ENCODE measurements around the gene PRKG1. TPM values are rescaled to one million over a fixed set of nuclear protein-coding genes. Genes with fewer than 3 reads are reported as not detected.

The PRKG1 gene
- polyA plus RNA-seq, 1 donor (not counting 4 experiments of a cell fraction or from before 2014, with no cell fraction given) = 0.24 TPM

GRCh38 chr10:51783941-51784340, 709.7 kb downstream of the PRKG1 start:
- H3K9ac ChIP-seq (ENCODE audit: control insufficient read depth, extremely low read depth, insufficient read depth, low read length) = no peak overlapping the region
- no peak for TF ChIP-seq EZH2 (IDR thresholded peaks at IDR 0.05; ENCODE audit: low read length)
- TF ChIP-seq, protein P1, sequence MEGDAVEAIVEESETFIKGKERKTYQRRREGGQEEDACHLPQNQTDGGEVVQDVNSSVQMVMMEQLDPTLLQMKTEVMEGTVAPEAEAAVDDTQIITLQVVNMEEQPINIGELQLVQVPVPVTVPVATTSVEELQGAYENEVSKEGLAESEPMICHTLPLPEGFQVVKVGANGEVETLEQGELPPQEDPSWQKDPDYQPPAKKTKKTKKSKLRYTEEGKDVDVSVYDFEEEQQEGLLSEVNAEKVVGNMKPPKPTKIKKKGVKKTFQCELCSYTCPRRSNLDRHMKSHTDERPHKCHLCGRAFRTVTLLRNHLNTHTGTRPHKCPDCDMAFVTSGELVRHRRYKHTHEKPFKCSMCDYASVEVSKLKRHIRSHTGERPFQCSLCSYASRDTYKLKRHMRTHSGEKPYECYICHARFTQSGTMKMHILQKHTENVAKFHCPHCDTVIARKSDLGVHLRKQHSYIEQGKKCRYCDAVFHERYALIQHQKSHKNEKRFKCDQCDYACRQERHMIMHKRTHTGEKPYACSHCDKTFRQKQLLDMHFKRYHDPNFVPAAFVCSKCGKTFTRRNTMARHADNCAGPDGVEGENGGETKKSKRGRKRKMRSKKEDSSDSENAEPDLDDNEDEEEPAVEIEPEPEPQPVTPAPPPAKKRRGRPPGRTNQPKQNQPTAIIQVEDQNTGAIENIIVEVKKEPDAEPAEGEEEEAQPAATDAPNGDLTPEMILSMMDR (optimal IDR thresholded peaks at IDR 0.05 in 1 of 3, IDR thresholded peaks at IDR 0.05 in 1 of 3, conservative IDR thresholded peaks at IDR 0.05 in 1 of 3; ENCODE audit: extremely low read depth in 1 of 3, insufficient read depth in 2 of 3, low read length in 3 of 3) = no peak
- no peak overlapping the region for H3K4me3 ChIP-seq (ENCODE audit: control insufficient read depth in 2 of 3, extremely low read depth in 1 of 3, insufficient read depth in 2 of 3, low read depth in 1 of 3, low read length in 3 of 3)
- DNase-seq (ENCODE audit: low read depth, low spot score) (no peak), FAIRE-seq (no peak)
- H3K9me3 ChIP-seq (ENCODE audit: control insufficient read depth, low read depth, low read length) = no peaks in the 10 kb centered on the region
- no peak overlapping the region for H2AFZ ChIP-seq (ENCODE audit: control insufficient read depth, low read length)
- no peak overlapping the region for H3K4me2 ChIP-seq (ENCODE audit: control insufficient read depth, extremely low read depth, insufficient read depth, low read depth, low read length)
- no peaks in the 10 kb centered on the region for H3K9me1 ChIP-seq (ENCODE audit: control insufficient read depth, extremely low read depth, insufficient read depth, low read length)
- no peak overlapping the region for H3K27ac ChIP-seq (ENCODE audit: control insufficient read depth, insufficient read depth, low read length)
- no peaks in the 10 kb centered on the region for H4K20me1 ChIP-seq (ENCODE audit: control insufficient read depth, extremely low read depth, insufficient read depth, low read length)
- no peaks in the 10 kb centered on the region for H3K27me3 ChIP-seq (ENCODE audit: control insufficient read depth, extremely low read depth, insufficient read depth, low read length)
- no peaks in the 10 kb centered on the region for H3K79me2 ChIP-seq (ENCODE audit: control insufficient read depth, insufficient read depth, low read length)
- no peaks in the 10 kb centered on the region for H3K36me3 ChIP-seq (ENCODE audit: control insufficient read depth in 2 of 2, extremely low read depth in 1 of 2, insufficient read depth in 2 of 2, low read length in 2 of 2)
- dilution Hi-C loops (cut with MboI; ENCODE audit: extremely low pct_ligation_motif_present, low sequenced_read_pairs) = no loop called here
- no peaks in the 10 kb centered on the region for H3K4me1 ChIP-seq (ENCODE audit: control insufficient read depth, extremely low read depth, insufficient read depth, low read length)

GRCh38 chr10:51786016-51786683, 711.9 kb downstream of the PRKG1 start:
- no peak for TF ChIP-seq EZH2 (IDR thresholded peaks at IDR 0.05; ENCODE audit: low read length)
- TF ChIP-seq, protein P1 (optimal IDR thresholded peaks at IDR 0.05 in 1 of 3, IDR thresholded peaks at IDR 0.05 in 1 of 3, conservative IDR thresholded peaks at IDR 0.05 in 1 of 3; ENCODE audit: extremely low read depth in 1 of 3, insufficient read depth in 2 of 3, low read length in 3 of 3) = no peak
- no peaks in the 10 kb centered on the region for H3K27me3 ChIP-seq (ENCODE audit: control insufficient read depth, extremely low read depth, insufficient read depth, low read length)
- H3K4me3 ChIP-seq (ENCODE audit: control insufficient read depth in 2 of 3, extremely low read depth in 1 of 3, insufficient read depth in 2 of 3, low read depth in 1 of 3, low read length in 3 of 3) = no peak overlapping the region
- no peak overlapping the region for H2AFZ ChIP-seq (ENCODE audit: control insufficient read depth, low read length)
- no peak overlapping the region for H3K9ac ChIP-seq (ENCODE audit: control insufficient read depth, extremely low read depth, insufficient read depth, low read length)
- H3K4me1 ChIP-seq (ENCODE audit: control insufficient read depth, extremely low read depth, insufficient read depth, low read length) = no peaks in the 10 kb centered on the region
- dilution Hi-C loops (cut with MboI; ENCODE audit: extremely low pct_ligation_motif_present, low sequenced_read_pairs) = no loop called here
- no peaks in the 10 kb centered on the region for H3K79me2 ChIP-seq (ENCODE audit: control insufficient read depth, insufficient read depth, low read length)
- no peak for FAIRE-seq
- H3K4me2 ChIP-seq (ENCODE audit: control insufficient read depth, extremely low read depth, insufficient read depth, low read depth, low read length) = no peak overlapping the region
- H3K27ac ChIP-seq (ENCODE audit: control insufficient read depth, insufficient read depth, low read length) = no peak overlapping the region
- H3K36me3 ChIP-seq (ENCODE audit: control insufficient read depth in 2 of 2, extremely low read depth in 1 of 2, insufficient read depth in 2 of 2, low read length in 2 of 2) = no peaks in the 10 kb centered on the region
- H4K20me1 ChIP-seq (ENCODE audit: control insufficient read depth, extremely low read depth, insufficient read depth, low read length) = no peaks in the 10 kb centered on the region
- no peaks in the 10 kb centered on the region for H3K9me1 ChIP-seq (ENCODE audit: control insufficient read depth, extremely low read depth, insufficient read depth, low read length)
- no peaks in the 10 kb centered on the region for H3K9me3 ChIP-seq (ENCODE audit: control insufficient read depth, low read depth, low read length)
- DNase-seq (ENCODE audit: low read depth, low spot score) = no peak

Data from keratinocyte (primary cell).